Measurements from ENCODE around the gene SARDH.

SARDH gene

DNA sequence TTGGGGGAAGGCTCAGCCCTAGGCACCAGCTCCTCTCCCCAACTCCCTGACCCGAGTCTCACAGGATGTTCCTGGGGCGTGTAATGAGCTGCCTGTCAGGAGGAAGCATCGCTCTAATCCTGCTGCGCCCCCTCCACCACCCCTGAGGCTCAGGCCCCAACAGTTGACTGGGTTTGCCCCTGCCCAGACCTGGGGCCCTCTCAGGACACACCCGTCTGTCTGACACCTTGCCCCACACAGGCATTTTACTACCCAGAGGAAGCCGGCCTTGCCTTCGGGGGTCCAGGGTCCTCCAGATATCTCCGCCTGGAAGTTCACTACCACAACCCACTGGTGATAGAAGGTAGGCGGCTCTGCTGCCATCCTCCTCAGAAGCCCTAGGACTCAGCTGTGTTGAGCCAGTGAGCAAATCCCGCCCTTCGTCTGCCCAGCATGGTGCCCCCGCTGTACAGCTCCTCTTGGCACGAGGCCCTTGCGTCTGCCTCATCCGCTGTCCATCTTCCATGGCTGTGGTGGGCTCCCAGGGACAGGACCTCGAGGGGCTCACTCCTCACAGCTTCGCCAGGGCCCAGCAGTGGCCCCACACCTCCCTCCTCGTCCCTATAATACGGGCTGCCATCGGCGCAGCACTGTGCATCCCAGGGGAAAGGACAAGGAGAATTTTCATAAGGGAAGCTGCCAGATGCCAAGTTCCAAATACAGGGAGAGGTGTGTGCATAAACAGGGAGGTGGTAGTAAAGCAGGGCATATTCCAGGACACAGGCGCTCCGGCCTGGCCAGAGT lies 94.0 kb downstream of the SARDH start:
- peaks cover 0 to under 1% of the 10 kb centered on the region in 2 donors for H3K27me3 ChIP-seq (ENCODE audit: control insufficient read depth in 1 of 2, insufficient read depth in 2 of 2, low read length in 2 of 2)
- H3K9me3 ChIP-seq (ENCODE audit: low read length) = no peaks in the 10 kb centered on the region
- H3K9ac ChIP-seq (ENCODE audit: low read length) = no peak overlapping the region
- no peak overlapping the region for H3K27ac ChIP-seq (ENCODE audit: low read depth, low read length)
- no peak overlapping the region for H3K4me3 ChIP-seq (ENCODE audit: low read depth in 1 of 2, low read length in 2 of 2)
- no peaks in the 10 kb centered on the region for H3K4me1 ChIP-seq (ENCODE audit: insufficient read depth, low read length)
- no peaks in the 10 kb centered on the region for H3K36me3 ChIP-seq (ENCODE audit: insufficient read depth, low read length)

DNA sequence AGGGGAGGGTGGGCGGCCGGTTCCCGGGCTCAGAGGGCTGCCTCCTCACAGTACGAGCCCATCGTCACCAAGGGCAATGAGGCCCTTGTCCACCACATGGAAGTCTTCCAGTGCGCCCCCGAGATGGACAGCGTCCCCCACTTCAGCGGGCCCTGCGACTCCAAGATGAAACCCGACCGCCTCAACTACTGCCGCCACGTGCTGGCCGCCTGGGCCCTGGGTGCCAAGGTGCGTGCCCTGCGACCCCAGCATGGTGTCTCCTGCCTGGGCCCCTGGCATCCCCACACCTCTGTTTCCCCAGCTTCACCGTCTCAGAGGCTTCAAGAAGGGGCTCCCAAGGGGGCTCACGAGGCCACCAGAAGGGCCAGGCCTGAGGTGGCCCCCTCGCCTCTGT lies 94.8 kb downstream of the SARDH start:
- no peaks in the 10 kb centered on the region for H3K27me3 ChIP-seq (ENCODE audit: control insufficient read depth in 1 of 2, insufficient read depth in 2 of 2, low read length in 2 of 2)
- no peak overlapping the region for H3K9ac ChIP-seq (ENCODE audit: low read length)
- H3K27ac ChIP-seq (ENCODE audit: low read depth, low read length) = no peak overlapping the region
- H3K4me1 ChIP-seq (ENCODE audit: insufficient read depth, low read length) = no peaks in the 10 kb centered on the region
- H3K9me3 ChIP-seq (ENCODE audit: low read length) = no peaks in the 10 kb centered on the region
- no peak overlapping the region for H3K4me3 ChIP-seq (ENCODE audit: low read depth in 1 of 2, low read length in 2 of 2)
- H3K36me3 ChIP-seq (ENCODE audit: insufficient read depth, low read length) = no peaks in the 10 kb centered on the region

DNA sequence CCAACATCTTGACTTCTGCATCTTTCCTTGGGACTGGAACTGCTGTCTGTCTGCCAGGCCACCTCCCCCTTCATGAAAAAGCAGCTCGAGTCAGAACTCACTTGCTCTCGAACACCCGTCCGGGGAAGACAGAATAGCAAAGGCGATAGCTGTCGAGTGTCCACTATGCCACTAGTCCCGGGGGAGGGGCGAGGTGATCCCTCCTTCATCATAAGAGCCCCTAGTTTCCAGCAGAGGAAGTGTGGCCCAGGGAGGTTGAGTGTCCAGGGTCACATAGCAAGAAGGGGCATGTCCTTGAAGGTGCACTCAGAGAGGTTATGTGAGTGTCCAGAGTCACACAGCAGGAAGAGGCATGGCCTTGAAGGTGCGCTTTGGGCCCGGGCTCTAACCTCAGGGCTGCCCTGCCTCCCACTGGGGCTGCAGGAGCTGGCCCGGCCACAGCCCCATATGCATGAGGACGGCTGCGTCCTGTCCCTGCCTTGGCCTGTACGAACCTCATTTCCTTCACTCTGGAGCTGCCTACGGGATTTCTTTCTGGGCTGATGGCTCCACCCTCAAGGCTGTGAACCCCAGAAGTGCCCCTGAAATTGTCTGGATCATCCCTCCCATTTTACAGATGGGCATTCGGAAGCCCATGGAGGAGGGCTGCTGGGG lies 95.3 kb downstream of the SARDH start:
- no peaks in the 10 kb centered on the region for H3K36me3 ChIP-seq (ENCODE audit: insufficient read depth, low read length)
- no peak overlapping the region for H3K27ac ChIP-seq (ENCODE audit: low read depth, low read length)
- no peaks in the 10 kb centered on the region for H3K4me1 ChIP-seq (ENCODE audit: insufficient read depth, low read length)
- no peak overlapping the region for H3K4me3 ChIP-seq (ENCODE audit: low read depth in 1 of 2, low read length in 2 of 2)
- H3K9ac ChIP-seq (ENCODE audit: low read length) = no peak overlapping the region
- no peaks in the 10 kb centered on the region for H3K27me3 ChIP-seq (ENCODE audit: control insufficient read depth in 1 of 2, insufficient read depth in 2 of 2, low read length in 2 of 2)
- no peaks in the 10 kb centered on the region for H3K9me3 ChIP-seq (ENCODE audit: low read length)

DNA sequence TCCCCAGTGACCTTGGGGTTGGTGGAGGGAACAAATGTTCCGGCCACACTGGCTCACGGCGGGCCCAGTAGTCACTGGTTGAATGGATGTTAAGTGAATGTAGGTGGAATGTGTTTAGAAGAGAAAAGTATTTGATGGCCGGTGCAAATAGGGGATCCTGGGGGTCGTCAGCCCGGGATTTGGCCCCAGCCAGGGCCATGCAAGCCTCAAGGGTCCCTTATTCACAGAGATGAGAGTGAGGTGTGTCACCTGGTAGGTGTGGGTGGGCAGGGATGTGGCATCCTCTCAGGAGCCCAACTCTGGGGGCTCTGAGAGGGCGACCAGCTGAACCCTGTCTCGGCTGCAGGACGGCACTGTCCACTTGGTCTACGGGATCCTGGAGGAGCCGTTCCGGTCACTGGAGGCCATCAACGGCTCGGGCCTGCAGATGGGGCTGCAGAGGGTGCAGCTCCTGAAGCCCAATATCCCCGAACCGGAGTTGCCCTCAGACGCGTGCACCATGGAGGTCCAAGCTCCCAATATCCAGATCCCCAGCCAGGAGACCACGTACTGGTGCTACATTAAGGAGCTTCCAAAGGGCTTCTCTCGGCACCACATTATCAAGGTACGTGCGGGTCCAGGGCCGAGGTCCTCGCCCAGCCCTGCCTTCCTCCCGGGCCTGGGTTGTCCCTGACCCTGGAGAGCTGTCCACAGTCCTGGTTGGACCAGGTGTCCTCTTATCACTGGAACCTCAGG lies 96.1 kb downstream of the SARDH start:
- no peaks in the 10 kb centered on the region for H3K4me1 ChIP-seq (ENCODE audit: insufficient read depth, low read length)
- no peak overlapping the region for H3K9ac ChIP-seq (ENCODE audit: low read length)
- no peaks in the 10 kb centered on the region for H3K9me3 ChIP-seq (ENCODE audit: low read length)
- H3K4me3 ChIP-seq (ENCODE audit: low read depth in 1 of 2, low read length in 2 of 2) = no peak overlapping the region
- H3K27me3 ChIP-seq (ENCODE audit: control insufficient read depth in 1 of 2, insufficient read depth in 2 of 2, low read length in 2 of 2) = no peaks in the 10 kb centered on the region
- H3K36me3 ChIP-seq (ENCODE audit: insufficient read depth, low read length) = no peaks in the 10 kb centered on the region
- H3K27ac ChIP-seq (ENCODE audit: low read depth, low read length) = no peak overlapping the region

DNA sequence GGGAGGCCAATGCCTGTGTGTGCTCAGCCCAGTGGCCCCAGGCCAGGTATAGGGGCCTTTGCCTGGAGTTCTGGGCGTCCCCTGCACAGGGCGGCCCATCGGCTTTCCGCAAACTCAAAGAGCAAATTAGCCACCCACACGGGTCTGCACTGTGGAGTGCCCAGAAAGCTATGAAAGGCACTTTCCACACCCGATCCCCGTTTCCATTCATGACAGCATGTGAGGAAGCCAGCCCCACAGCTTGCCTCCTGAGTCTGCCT lies 96.8 kb downstream of the SARDH start:
- Histone ChIP-seq H3K27ac (ENCODE audit: low read depth, low read length) (no peak overlapping the region), H3K9me3 (ENCODE audit: low read length) (no peaks in the 10 kb centered on the region), H3K36me3 (ENCODE audit: insufficient read depth, low read length) (no peaks in the 10 kb centered on the region), H3K9ac (ENCODE audit: low read length) (no peak overlapping the region), H3K4me1 (ENCODE audit: insufficient read depth, low read length) (no peaks in the 10 kb centered on the region), H3K4me3 (ENCODE audit: low read depth in 1 of 2, low read length in 2 of 2) (no peak overlapping the region), H3K27me3 (ENCODE audit: control insufficient read depth in 1 of 2, insufficient read depth in 2 of 2, low read length in 2 of 2) (no peaks in the 10 kb centered on the region)

DNA sequence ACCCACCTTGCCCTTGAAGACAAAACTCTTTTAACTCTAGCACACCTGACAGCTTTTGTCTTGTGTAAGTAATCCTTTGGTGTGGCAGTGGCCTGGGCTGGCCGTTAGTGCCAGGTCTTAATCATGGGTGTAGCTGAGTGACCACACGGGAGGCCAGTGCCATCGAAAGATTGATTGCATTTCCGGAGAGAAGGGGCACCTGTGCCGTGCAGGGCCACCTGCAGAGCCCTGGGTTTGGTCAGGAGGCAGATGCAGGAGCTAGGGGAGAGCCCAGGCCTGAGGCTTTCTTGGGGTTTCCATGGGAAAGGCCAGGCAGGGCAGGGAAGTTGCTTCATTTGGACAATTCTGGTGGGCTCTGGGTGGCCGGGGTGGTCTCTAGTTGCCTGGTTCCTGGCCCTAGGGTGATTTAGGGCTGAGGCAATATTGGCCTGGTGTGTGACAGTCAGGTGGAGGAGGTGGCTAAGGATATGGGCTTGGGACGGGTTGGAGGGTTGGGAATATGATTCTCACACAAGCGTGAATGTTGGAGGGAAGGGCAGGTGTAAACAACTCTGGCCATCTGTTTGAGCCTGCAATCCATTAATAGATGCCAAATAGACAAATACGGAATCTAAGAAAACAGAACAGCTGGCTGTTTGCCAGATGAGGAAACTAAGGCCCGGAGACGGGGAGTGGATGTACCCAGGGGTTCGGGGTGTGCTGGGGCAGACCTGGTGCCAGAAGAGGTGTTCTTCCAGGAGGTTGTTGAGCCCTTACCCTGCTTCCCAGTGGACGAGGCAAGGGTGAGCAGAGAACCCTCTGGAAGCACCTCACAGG lies 97.4 kb downstream of the SARDH start:
- no peak overlapping the region for H3K9ac ChIP-seq (ENCODE audit: low read length)

DNA sequence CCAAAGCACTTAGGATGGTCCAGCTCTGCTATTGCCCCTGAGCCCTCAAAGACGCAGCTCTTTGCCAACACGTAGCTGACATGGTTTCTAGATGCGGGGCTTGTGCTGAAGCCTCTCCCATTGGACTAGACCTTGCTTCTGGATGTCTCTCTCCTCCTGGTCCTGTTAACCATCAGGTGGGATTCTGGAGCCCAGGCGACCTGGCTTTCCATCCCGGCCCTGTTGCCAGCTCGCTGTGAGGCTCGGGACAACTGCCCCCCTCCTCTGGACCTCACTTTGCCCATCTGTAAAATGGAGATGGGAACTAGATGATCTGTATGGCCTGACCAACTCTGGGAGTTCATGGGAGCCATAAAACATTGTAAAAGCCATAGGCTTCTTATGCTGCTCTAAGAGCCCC lies 98.0 kb downstream of the SARDH start:
- no peak overlapping the region for H3K27ac ChIP-seq (ENCODE audit: low read depth, low read length)
- H3K27me3 ChIP-seq (ENCODE audit: control insufficient read depth in 1 of 2, insufficient read depth in 2 of 2, low read length in 2 of 2) = no peaks in the 10 kb centered on the region
- no peaks in the 10 kb centered on the region for H3K9me3 ChIP-seq (ENCODE audit: low read length)
- H3K36me3 ChIP-seq (ENCODE audit: insufficient read depth, low read length) = no peaks in the 10 kb centered on the region
- H3K4me3 ChIP-seq (ENCODE audit: low read depth in 1 of 2, low read length in 2 of 2) = no peak overlapping the region
- H3K4me1 ChIP-seq (ENCODE audit: insufficient read depth, low read length) = no peaks in the 10 kb centered on the region
- no peak overlapping the region for H3K9ac ChIP-seq (ENCODE audit: low read length)

More for the DNA sequence above, 97.4 kb downstream of the SARDH start:
- H3K27ac ChIP-seq (ENCODE audit: low read depth, low read length) = no peak overlapping the region
- no peaks in the 10 kb centered on the region for H3K27me3 ChIP-seq (ENCODE audit: control insufficient read depth in 1 of 2, insufficient read depth in 2 of 2, low read length in 2 of 2)
- H3K36me3 ChIP-seq (ENCODE audit: insufficient read depth, low read length) = no peaks in the 10 kb centered on the region
- no peak overlapping the region for H3K4me3 ChIP-seq (ENCODE audit: low read depth in 1 of 2, low read length in 2 of 2)
- no peaks in the 10 kb centered on the region for H3K4me1 ChIP-seq (ENCODE audit: insufficient read depth, low read length)
- H3K9me3 ChIP-seq (ENCODE audit: low read length) = no peaks in the 10 kb centered on the region

DNA sequence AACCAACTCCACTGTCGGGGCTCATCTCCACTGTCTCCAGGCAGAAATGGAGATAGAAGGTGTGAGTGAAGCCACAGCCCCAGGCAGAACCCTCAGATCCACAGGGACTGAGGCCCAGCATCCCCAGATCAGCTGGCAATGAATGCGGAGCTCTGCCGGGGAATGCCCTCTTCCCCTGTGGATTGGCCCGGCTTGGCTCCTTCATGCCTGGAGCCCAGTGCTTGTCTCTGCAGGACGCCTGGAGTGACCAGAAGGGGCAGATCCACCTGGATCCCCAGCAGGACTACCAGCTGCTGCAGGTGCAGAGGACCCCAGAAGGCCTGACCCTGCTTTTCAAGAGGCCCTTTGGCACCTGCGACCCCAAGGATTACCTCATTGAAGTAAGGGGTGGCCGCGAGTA lies 98.5 kb downstream of the SARDH start:
- peaks cover 0 to 2% of the 10 kb centered on the region in 2 donors for H3K27me3 ChIP-seq (ENCODE audit: control insufficient read depth in 1 of 2, insufficient read depth in 2 of 2, low read length in 2 of 2)
- no peaks in the 10 kb centered on the region for H3K36me3 ChIP-seq (ENCODE audit: insufficient read depth, low read length)
- H3K4me1 ChIP-seq (ENCODE audit: insufficient read depth, low read length) = no peaks in the 10 kb centered on the region
- H3K27ac ChIP-seq (ENCODE audit: low read depth, low read length) = no peak overlapping the region
- H3K9ac ChIP-seq (ENCODE audit: low read length) = no peak overlapping the region
- H3K9me3 ChIP-seq (ENCODE audit: low read length) = no peaks in the 10 kb centered on the region
- H3K4me3 ChIP-seq (ENCODE audit: low read depth in 1 of 2, low read length in 2 of 2) = no peak overlapping the region

DNA sequence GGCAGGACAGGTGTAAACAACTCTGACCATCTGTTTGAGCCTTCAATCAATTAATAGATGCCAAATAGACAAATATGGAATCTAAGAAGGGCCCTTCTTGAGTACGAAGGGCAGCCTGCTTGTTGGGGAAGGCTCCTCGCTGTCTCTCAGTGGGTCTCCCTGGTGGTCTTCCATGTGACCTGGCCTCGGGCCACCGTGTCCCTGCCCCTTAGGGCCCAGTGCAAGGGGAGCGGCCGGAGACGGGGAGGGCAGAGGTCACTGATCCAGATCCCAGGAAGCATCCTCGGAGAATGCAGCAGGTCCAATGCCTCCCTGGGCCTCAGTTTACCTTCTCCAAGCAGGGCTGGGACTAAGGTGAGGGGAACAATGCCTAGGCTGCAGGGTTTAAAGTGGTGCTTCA lies 99.4 kb downstream of the SARDH start:
- H3K4me3 ChIP-seq (ENCODE audit: low read depth in 1 of 2, low read length in 2 of 2) = no peak overlapping the region
- no peak overlapping the region for H3K9ac ChIP-seq (ENCODE audit: low read length)
- peaks cover 0 to 9% of the 10 kb centered on the region in 2 donors for H3K27me3 ChIP-seq (ENCODE audit: control insufficient read depth in 1 of 2, insufficient read depth in 2 of 2, low read length in 2 of 2)
- H3K36me3 ChIP-seq (ENCODE audit: insufficient read depth, low read length) = no peaks in the 10 kb centered on the region
- no peak overlapping the region for H3K27ac ChIP-seq (ENCODE audit: low read depth, low read length)
- no peaks in the 10 kb centered on the region for H3K9me3 ChIP-seq (ENCODE audit: low read length)
- no peaks in the 10 kb centered on the region for H3K4me1 ChIP-seq (ENCODE audit: insufficient read depth, low read length)

DNA sequence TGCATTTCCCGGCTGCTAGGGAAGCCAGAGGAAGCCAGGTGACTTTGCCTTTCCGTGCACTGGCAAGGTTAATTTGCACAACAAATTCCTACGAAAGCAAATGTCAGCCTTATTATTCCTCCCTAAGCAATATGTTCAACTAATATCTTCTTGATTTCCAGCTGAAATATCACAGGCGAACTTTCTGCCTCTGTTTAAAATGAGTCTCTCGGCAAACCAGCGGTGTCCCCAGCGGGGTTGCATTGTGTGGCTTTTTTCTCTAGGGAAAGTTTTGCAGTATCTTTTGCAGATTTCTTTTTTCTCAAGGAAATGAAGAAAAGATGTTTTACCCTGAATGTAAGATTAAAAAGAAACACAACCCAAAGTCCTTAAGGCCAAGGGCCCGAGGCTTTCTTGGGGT lies 100.1 kb downstream of the SARDH start:
- Histone ChIP-seq H3K27ac (ENCODE audit: low read depth, low read length) (no peak overlapping the region), H3K4me1 (ENCODE audit: insufficient read depth, low read length) (no peaks in the 10 kb centered on the region), H3K9ac (ENCODE audit: low read length) (no peak overlapping the region), H3K4me3 (ENCODE audit: low read depth in 1 of 2, low read length in 2 of 2) (no peak overlapping the region), H3K9me3 (ENCODE audit: low read length) (no peaks in the 10 kb centered on the region), H3K27me3 (ENCODE audit: control insufficient read depth in 1 of 2, insufficient read depth in 2 of 2, low read length in 2 of 2) (peaks cover 0 to 9% of the 10 kb centered on the region in 2 donors), H3K36me3 (ENCODE audit: insufficient read depth, low read length) (no peaks in the 10 kb centered on the region)

DNA sequence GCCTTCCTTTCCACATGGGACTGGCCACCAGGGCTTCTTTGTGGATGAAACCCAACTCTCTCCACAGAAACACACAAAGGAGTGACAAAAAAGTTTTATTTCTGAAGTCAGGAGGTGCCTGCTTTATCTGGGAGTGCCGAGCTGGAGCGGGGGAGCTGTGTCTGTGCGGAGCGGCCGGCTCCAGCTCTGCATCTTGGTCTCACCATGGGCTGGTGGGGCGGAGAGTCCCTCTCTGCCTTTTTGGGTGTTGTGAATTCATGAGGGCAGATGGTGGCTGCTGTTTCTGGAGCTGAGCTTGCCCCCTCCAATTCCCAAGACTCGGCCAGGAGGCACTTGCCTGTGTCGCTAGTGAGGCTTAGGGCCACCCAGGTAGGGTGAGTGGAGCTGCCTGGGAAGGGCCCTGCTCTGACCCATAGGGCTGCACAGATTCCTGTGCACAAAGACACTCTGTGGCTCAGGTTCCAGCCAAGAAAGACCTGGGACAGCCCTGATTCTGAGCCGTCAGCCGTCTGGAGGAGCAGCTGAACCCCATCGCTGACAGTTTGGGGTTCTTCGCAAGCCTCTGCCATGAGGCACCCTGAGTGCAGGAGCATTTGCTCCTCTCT lies 100.6 kb downstream of the SARDH start:
- Histone ChIP-seq H3K36me3 (ENCODE audit: insufficient read depth, low read length) (no peaks in the 10 kb centered on the region), H3K9ac (ENCODE audit: low read length) (no peak overlapping the region), H3K4me1 (ENCODE audit: insufficient read depth, low read length) (no peaks in the 10 kb centered on the region), H3K27me3 (ENCODE audit: control insufficient read depth in 1 of 2, insufficient read depth in 2 of 2, low read length in 2 of 2) (peaks cover 0 to 9% of the 10 kb centered on the region in 2 donors), H3K4me3 (ENCODE audit: low read depth in 1 of 2, low read length in 2 of 2) (no peak overlapping the region), H3K27ac (ENCODE audit: low read depth, low read length) (no peak overlapping the region), H3K9me3 (ENCODE audit: low read length) (no peaks in the 10 kb centered on the region)
